Omental fat pad (tissue), 4 donors: ENCODE results near the gene INPP4B. TPM values are rescaled to one million over a fixed set of nuclear protein-coding genes. Genes with fewer than 3 reads are reported as not detected.

ENCODE experiments used
- ATAC-seq: fragments of 150-250 bp; one replicate; pipeline ENCODE4 v1.9.1; 2016; ENCODE audit warnings: mild to moderate bottlenecking, moderate library complexity; ENCODE audit not compliant: low FRiP score
- DNase-seq: peaks from one replicate; pipeline ENCODE4 v3.0.0-alpha.2; 2019; ENCODE audit warnings: low spot score
- total RNA-seq, 4 donors: library from RNA; depleted of rRNA; stranded (reverse); fragments of >200 nt; gene quantifications; one replicate each; pipeline ENCODE4 v1.1.0, GENCODE V29; 2016
- TF ChIP-seq, protein P1 (sequence below), 3 donors: fragments of 450-650 bp; IDR thresholded peaks; one replicate each; pipeline ENCODE4 v1.5.1; 2016 to 2017; ENCODE audit warnings: antibody characterized with exemption in 3 of 3, mild to moderate bottlenecking in 3 of 3, moderate library complexity in 2 of 3

Gene INPP4B
- total RNA-seq, 4 donors from 2014 or later = 6.6 to 54.2 (median 14.2) TPM

DNA sequence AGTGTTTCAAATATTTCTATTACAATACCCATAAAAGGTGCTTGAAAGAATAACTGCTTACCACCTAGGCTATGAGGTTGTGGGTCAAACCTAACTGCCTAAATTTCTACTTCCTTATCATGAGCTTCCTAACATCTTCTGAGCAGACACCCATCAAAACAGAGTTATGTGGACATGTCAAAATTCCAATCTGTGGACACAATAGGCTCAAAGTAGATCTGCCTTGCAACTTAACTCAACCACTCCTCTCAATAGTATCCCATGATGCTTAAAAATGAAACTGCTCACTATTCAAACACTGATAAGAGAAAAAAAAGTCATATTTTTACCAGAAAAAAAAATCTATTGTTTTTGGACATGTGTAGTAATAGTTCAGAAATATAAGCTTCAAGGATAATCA, 462.7 kb downstream of the INPP4B start:
- no peak for ATAC-seq
- TF ChIP-seq, protein P1, sequence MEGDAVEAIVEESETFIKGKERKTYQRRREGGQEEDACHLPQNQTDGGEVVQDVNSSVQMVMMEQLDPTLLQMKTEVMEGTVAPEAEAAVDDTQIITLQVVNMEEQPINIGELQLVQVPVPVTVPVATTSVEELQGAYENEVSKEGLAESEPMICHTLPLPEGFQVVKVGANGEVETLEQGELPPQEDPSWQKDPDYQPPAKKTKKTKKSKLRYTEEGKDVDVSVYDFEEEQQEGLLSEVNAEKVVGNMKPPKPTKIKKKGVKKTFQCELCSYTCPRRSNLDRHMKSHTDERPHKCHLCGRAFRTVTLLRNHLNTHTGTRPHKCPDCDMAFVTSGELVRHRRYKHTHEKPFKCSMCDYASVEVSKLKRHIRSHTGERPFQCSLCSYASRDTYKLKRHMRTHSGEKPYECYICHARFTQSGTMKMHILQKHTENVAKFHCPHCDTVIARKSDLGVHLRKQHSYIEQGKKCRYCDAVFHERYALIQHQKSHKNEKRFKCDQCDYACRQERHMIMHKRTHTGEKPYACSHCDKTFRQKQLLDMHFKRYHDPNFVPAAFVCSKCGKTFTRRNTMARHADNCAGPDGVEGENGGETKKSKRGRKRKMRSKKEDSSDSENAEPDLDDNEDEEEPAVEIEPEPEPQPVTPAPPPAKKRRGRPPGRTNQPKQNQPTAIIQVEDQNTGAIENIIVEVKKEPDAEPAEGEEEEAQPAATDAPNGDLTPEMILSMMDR (IDR thresholded peaks at IDR 0.05) = no peak
- no peak for DNase-seq

DNA sequence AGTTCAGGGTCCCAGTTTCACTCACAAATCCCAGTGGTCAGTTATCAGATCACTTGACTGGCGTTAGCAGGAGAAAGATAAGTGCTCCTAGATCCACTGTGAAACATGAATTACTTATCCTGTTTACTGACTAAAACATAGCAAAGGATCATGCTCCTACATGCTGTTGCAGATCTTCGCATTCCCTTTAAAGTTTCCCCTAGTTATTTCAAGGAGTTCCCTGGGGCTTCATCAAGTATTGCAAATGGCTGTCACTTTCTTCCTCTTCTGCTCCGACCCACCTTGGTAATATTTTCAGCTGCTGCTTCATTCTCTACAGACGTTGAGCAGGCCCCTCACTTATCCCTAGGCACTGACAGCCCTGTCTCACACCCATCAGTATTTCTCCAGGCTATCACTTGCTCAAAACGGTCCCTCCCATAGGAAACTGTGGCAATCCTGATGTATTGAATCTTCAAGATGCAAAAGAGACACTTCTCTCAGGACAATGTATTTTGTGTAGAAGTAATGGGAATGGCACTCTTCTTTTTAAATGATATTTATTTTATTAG, 466.0 kb downstream of the INPP4B start:
- TF ChIP-seq, protein P1 (IDR thresholded peaks at IDR 0.05) = no peak
- ATAC-seq (no peak), DNase-seq (no peak)

DNA sequence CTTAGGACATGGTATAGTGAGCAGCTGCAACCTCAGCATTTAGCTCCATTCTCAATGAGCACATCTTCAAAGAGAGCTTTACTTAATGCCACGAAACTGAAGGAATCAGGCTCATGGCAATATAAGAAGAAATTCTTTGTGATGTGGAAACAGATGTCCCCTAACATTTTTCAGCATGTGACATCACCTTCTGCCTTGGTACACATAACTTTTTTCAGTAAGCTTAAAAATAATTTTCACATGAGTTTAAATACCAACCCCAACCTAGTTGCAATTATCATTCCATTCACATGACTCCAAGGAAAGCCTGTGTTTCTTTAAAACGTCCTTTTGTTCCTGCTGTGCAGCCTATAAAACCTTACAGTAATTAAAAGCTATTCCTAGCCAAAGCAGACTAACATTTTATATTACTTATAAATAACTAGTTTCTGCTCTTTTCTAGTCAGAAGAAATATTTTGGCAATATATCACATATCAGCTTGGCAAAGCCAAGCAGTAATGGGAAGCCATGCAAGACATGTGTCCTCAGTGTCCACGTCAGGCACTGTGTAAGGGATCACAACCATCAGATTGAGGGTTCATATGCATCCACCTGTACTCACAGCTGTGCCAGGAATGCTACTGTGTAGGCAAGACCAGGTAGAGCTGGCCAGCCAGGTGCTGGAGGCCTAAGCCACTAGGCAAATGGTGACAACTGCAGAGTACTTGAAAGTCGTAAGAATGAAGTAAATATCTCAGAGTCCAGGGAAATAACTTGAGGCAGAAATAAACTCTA, 466.6 kb downstream of the INPP4B start:
- TF ChIP-seq, protein P1 (IDR thresholded peaks at IDR 0.05) = no peak
- DNase-seq = no peak
- no peak for ATAC-seq

DNA sequence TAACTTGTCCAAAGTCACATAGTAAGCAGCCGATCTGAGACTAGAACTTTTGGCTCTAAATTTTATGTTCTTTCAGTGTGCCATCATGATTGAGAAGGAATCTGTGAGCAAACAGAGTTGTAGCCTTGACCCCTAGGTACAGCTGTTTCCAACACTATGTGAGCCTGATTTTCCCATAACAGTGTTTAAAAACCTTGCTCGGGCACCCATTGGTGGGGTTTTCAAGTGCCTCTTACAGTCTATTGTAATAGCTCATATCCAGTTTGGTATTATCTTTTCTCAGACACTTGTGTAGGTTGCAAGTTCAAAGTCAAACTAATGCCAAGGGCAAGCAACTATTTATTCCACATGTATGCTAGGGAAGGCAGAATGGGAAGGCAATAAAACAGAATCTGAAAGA, 467.9 kb downstream of the INPP4B start:
- no peak for ATAC-seq
- no peak for DNase-seq
- TF ChIP-seq, protein P1 (IDR thresholded peaks at IDR 0.05) = no peak

DNA sequence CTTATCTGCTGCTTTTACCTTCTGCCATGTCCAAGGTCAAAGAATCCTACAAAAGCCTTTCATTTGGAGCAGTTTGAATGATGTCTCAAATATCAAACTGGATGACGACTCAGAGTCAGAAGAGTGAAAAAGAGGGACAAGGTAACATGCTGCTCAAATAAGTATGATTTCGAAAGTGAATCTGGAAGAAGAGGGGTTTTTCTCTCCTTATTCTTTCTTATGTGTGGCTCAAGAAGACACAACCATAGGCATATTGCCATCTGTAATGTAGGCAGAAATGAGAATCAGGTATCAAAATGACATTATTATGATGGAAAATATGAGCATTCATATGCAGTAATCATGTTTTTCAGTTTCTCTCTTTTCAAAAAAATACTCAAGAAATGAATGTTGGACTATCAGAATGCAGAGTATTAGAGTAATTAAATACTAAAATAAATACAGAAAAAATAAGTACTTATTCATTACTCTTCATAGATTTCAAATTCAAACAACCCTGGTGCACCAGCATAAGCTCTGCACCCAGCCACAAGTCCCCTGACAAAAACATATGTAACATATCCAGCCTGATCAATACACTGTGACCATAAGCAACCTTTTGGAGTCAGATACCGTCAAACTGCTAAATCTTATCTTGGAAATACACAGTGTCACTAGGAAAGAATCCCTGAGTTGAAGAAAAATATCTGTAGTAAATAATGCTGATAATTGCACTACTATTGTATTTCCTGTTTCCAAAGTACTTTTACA, 468.6 kb downstream of the INPP4B start:
- TF ChIP-seq, protein P1 (IDR thresholded peaks at IDR 0.05) = no peak
- DNase-seq = no peak
- no peak for ATAC-seq

DNA sequence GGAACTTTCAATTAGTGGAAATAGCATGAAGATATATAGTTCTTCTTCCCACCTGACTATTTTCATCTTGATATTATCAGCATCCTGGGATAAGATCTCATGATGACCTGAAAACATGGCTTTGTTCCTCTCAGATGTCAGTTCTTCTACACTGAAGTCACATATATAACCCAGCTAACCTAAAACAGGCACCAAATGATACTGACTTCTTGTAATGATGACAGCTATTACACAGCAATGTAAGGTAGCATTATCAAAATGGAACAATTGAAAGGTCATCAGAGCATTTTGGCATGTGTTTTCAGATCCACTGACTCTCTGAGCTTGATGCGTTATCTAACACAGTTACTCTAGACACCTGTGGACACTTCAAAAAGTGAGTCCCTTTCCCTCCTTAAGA, 469.9 kb downstream of the INPP4B start:
- TF ChIP-seq, protein P1 (IDR thresholded peaks at IDR 0.05) = no peak
- DNase-seq (no peak), ATAC-seq (no peak)
